ENCODE results near the gene C10orf95.

DNA sequence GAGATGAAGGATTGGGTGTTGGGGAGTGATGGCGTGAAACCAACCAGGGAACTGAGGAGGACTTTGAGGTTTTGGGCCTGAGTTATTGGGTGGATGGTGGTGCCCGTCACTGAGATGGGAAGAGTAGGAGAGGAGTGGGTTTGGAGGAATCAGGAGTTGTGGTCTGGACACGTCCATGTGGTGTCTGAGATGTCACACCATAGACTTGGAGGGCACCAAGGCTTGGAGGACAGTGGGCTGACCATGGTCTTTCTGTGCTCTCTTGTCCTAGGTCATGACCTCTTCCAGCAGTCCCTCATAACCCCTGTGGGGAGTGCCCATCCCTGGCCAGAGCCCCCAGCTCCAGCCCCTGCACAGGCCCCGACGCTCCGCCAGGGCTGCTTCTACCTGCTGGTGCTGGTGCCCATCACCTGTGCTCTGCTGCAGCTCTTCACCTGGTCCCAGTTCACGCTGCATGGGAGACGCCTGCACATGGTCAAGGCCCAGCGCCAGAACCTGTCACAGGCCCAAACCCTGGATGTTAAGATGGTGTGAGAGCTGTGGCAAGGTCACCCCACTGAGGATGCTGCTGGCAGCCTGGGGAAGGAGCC lies 24.2 kb upstream of the C10orf95 start:
- TF ChIP-seq POLR2A (IDR thresholded peaks at IDR 0.05; ENCODE audit: low read length) = no peak
- TF ChIP-seq RCOR1 (IDR thresholded peaks at IDR 0.05; ENCODE audit: low read depth, low read length) = no peak
- TF ChIP-seq, protein P1, sequence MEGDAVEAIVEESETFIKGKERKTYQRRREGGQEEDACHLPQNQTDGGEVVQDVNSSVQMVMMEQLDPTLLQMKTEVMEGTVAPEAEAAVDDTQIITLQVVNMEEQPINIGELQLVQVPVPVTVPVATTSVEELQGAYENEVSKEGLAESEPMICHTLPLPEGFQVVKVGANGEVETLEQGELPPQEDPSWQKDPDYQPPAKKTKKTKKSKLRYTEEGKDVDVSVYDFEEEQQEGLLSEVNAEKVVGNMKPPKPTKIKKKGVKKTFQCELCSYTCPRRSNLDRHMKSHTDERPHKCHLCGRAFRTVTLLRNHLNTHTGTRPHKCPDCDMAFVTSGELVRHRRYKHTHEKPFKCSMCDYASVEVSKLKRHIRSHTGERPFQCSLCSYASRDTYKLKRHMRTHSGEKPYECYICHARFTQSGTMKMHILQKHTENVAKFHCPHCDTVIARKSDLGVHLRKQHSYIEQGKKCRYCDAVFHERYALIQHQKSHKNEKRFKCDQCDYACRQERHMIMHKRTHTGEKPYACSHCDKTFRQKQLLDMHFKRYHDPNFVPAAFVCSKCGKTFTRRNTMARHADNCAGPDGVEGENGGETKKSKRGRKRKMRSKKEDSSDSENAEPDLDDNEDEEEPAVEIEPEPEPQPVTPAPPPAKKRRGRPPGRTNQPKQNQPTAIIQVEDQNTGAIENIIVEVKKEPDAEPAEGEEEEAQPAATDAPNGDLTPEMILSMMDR (IDR thresholded peaks at IDR 0.05) = no peak
- no peak for TF ChIP-seq RAD21 (conservative IDR thresholded peaks at IDR 0.05 in 1 of 2, IDR thresholded peaks at IDR 0.05 in 1 of 2)
- TF ChIP-seq CHD2 (IDR thresholded peaks at IDR 0.05; ENCODE audit: low read length, partially characterized antibody) = no peak
- TF ChIP-seq, protein P2, sequence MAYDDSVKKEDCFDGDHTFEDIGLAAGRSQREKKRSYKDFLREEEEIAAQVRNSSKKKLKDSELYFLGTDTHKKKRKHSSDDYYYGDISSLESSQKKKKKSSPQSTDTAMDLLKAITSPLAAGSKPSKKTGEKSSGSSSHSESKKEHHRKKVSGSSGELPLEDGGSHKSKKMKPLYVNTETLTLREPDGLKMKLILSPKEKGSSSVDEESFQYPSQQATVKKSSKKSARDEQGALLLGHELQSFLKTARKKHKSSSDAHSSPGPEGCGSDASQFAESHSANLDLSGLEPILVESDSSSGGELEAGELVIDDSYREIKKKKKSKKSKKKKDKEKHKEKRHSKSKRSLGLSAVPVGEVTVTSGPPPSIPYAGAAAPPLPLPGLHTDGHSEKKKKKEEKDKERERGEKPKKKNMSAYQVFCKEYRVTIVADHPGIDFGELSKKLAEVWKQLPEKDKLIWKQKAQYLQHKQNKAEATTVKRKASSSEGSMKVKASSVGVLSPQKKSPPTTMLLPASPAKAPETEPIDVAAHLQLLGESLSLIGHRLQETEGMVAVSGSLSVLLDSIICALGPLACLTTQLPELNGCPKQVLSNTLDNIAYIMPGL (CRISPR knock-in tag; IDR thresholded peaks at IDR 0.05; ENCODE audit: borderline replicate concordance) = no peak
- TF ChIP-seq ZNF302 (CRISPR knock-in tag; IDR thresholded peaks at IDR 0.05) = no peak
- no peak for TF ChIP-seq MAFK (IDR thresholded peaks at IDR 0.05; ENCODE audit: partially characterized antibody)

All from A549 (cell line).